Breast epithelium (tissue), 3 donors: ENCODE results near the gene TNS1.

Experiments
- CTCF ChIP-seq, 3 donors: fragments of 450-650 bp; IDR thresholded peaks; one replicate each; pipeline ENCODE4 v1.5.1; 2016 to 2017; ENCODE audit warnings: antibody characterized with exemption in 3 of 3, mild to moderate bottlenecking in 3 of 3, moderate library complexity in 3 of 3
- POLR2A ChIP-seq: fragments of 450-650 bp; IDR thresholded peaks from one replicate; pipeline ENCODE4 v1.6.1; 2016; ENCODE audit warnings: antibody characterized with exemption, mild to moderate bottlenecking, moderate library complexity
- POLR2AphosphoS5 ChIP-seq, 3 donors: sonication (generic); formaldehyde crosslinking; IDR thresholded peaks; one replicate each; pipeline ENCODE4 v1.6.1; 2017; ENCODE audit warnings: antibody characterized with exemption in 3 of 3

DNA sequence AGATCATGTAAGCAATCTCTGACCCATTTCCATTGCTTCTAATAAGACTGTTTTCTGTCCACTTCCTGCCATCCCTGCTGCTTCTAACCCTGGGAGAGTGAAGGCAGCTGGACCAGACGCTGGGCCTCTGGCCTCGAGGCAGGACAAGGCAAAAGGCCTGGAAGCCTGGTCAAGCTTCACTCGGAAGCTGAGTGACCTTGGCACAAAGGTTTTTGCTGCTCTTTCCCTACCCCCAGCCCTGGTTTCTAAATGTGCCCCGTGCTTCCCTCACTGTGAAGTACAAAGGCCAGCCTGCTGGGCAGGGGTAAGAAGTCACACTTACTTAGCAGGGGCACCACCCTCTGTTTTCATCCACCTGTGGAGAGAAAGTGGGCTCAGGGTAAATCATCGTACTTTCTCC lies 195.0 kb downstream of the TNS1 start:
- TF ChIP-seq CTCF (IDR thresholded peaks at IDR 0.05) (no peak), POLR2A (no peak), POLR2AphosphoS5 (IDR thresholded peaks at IDR 0.05) (no peak)
